ENCODE results near the gene TEX264. TPM values are rescaled to one million over a fixed set of nuclear protein-coding genes. Genes with fewer than 3 reads are reported as not detected.

The TEX264 gene
- total and polyA plus RNA-seq, 8 donors, result 18.7 to 73.0 (median 37.3) TPM

DNA sequence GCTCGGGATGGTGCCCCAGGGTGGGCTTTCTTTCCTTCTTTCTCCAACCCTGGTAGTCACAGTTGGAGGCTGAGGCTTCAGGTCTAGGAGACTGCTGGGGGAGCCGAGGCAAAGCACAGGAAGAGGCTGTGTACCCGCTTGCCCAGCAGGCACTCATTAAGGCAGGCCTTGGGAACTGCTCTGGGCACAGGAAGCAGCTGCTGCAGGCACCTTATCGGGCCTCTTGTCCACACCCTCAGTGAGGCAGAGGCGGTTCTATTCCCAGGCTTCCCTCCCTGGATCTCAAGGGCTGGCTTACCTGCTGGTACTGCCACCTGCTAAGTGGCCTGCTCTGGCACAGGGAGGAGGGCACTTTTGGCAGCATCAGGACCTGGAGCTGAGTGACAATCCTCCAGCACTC, 20.0 kb downstream of the TEX264 start:
- H3K4me1 ChIP-seq, result peaks cover 0 to 18% (median 4%) of the 10 kb centered on the region in 4 donors
- 64 to 78% (median 67%) methylated on average over 2 to 5 of the region's 5 CpGs for WGBS, 5 donors
- peak overlapping the region in 1 of 5 donors; percentile 20 for H3K27ac ChIP-seq
- H3K4me3 ChIP-seq, result no peak overlapping the region
- peaks cover 15 to 100% (median 100%) of the 10 kb centered on the region in 4 donors for H3K36me3 ChIP-seq
- TF ChIP-seq, protein P1, sequence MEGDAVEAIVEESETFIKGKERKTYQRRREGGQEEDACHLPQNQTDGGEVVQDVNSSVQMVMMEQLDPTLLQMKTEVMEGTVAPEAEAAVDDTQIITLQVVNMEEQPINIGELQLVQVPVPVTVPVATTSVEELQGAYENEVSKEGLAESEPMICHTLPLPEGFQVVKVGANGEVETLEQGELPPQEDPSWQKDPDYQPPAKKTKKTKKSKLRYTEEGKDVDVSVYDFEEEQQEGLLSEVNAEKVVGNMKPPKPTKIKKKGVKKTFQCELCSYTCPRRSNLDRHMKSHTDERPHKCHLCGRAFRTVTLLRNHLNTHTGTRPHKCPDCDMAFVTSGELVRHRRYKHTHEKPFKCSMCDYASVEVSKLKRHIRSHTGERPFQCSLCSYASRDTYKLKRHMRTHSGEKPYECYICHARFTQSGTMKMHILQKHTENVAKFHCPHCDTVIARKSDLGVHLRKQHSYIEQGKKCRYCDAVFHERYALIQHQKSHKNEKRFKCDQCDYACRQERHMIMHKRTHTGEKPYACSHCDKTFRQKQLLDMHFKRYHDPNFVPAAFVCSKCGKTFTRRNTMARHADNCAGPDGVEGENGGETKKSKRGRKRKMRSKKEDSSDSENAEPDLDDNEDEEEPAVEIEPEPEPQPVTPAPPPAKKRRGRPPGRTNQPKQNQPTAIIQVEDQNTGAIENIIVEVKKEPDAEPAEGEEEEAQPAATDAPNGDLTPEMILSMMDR (IDR thresholded peaks at IDR 0.05), result no peak
- TF ChIP-seq EP300 (IDR thresholded peaks at IDR 0.05) (no peak), POLR2A (IDR thresholded peaks at IDR 0.05) (no peak)
- no peaks in the 10 kb centered on the region for H3K9me3 ChIP-seq
- DNase-seq, result no peak
- intact Hi-C loops (cut with DNase I; ENCODE audit: low total_unique reads), result no loop called here
- H3K27me3 ChIP-seq, result no peaks in the 10 kb centered on the region

GRCh38 chr3:51691949-51692348, 20.9 kb downstream of the TEX264 start:
- peaks cover 15 to 100% (median 100%) of the 10 kb centered on the region in 4 donors for H3K36me3 ChIP-seq
- H3K27ac ChIP-seq, result no peak overlapping the region
- WGBS, 5 donors, result 80 to 95% (median 91%) methylated on average over 3 of the region's 3 CpGs; no CpG with 5 or more reads in 1 of the 5 donors

DNA sequence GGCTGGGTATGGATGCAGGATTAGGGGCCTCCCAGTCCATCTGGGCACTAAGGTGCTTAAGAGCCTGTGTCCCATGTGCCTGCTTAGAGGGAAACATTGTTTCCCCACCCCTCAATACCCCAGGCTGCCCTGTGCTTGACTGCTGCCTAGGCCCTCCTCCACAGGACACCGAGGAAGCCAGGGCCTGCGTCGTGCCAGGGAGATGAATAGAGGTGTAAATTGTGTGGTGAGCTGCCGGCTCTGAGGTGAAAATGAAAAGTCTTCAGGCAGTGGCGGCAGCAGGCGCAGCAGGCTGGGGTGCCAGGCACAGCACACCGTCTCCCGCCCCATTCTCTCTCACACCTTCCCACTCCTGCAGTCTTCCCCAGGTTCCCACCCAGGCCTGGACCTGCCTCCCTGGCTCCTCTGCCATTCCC, 21.9 kb downstream of the TEX264 start:
- no peaks in the 10 kb centered on the region for H3K27me3 ChIP-seq
- H3K27ac ChIP-seq, result no peak overlapping the region
- peaks cover 12 to 100% (median 100%) of the 10 kb centered on the region in 4 donors for H3K36me3 ChIP-seq
- no peaks in the 10 kb centered on the region for H3K4me1 ChIP-seq
- 80 to 93% (median 87%) methylated on average over 8 of the region's 8 CpGs for WGBS, 5 donors
- no peak overlapping the region for H3K4me3 ChIP-seq
- H3K9me3 ChIP-seq, result no peaks in the 10 kb centered on the region
- intact Hi-C loops (cut with DNase I; ENCODE audit: low total_unique reads), result no loop called here
- DNase-seq, result no peak
- TF ChIP-seq POLR2AphosphoS5 (IDR thresholded peaks at IDR 0.05), result no peak
- TF ChIP-seq, protein P1 (IDR thresholded peaks at IDR 0.05), result no peak
- TF ChIP-seq POLR2A (IDR thresholded peaks at IDR 0.05), result no peak
- TF ChIP-seq EP300 (IDR thresholded peaks at IDR 0.05), result no peak

More at GRCh38 chr3:51691949-51692348, 20.9 kb downstream of the TEX264 start:
- no peaks in the 10 kb centered on the region for H3K9me3 ChIP-seq
- TF ChIP-seq, protein P1 (IDR thresholded peaks at IDR 0.05), result no peak
- no peak for TF ChIP-seq POLR2AphosphoS5 (IDR thresholded peaks at IDR 0.05)
- no peak for TF ChIP-seq EP300 (IDR thresholded peaks at IDR 0.05)
- no peak for TF ChIP-seq POLR2A (IDR thresholded peaks at IDR 0.05)
- no peak overlapping the region for H3K4me3 ChIP-seq
- intact Hi-C loops (cut with DNase I; ENCODE audit: low total_unique reads), result no loop called here
- H3K27me3 ChIP-seq, result no peaks in the 10 kb centered on the region
- H3K4me1 ChIP-seq, result peaks cover 0 to 8% (median 0%) of the 10 kb centered on the region in 4 donors
- no peak for DNase-seq

DNA sequence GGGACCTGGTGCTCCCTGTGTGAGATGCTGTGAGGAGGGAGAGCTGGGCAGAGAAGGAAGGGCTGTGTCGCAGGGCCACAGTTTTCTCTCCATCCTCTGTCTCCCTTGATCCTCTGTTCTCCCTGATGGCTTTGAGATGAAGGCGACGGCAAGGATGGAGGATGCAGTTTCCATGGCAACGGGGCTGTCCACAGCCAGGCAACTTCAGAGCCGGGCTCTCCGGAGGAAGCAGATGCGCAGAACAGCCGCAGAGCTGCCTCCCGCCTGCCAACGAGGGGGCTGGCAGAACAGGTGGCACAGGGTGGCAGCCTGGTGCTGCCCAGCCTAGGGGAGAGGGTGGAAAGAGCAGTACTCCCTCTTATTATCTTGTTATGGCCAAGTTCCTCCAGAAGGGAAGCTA, 25.9 kb downstream of the TEX264 start:
- no peaks in the 10 kb centered on the region for H3K4me1 ChIP-seq
- no peaks in the 10 kb centered on the region for H3K9me3 ChIP-seq
- 87 to 94% (median 93%) methylated on average over 9 to 10 of the region's 10 CpGs for WGBS, 5 donors
- H3K4me3 ChIP-seq, result no peak overlapping the region
- H3K27ac ChIP-seq, result no peak overlapping the region
- H3K36me3 ChIP-seq, result peaks cover 37 to 100% (median 100%) of the 10 kb centered on the region in 4 donors
- H3K27me3 ChIP-seq, result no peaks in the 10 kb centered on the region
- no peak for DNase-seq
- intact Hi-C loops (cut with DNase I; ENCODE audit: low total_unique reads), result no loop called here
- TF ChIP-seq EP300 (IDR thresholded peaks at IDR 0.05), result no peak
- TF ChIP-seq, protein P1 (IDR thresholded peaks at IDR 0.05), result no peak

Measured in stomach (tissue), 9 donors.